Endothelial cell of umbilical vein (primary cell): ENCODE measurements around the gene LMO1. TPM values are rescaled to one million over a fixed set of nuclear protein-coding genes. Genes with fewer than 3 reads are reported as not detected.

Experiments
- BruUV-seq: library from RNA; stranded (reverse); fragments of 400-500 nt; replicated peaks from 2 replicates; lab custom pipeline; 2021; lab: Mats Ljungman, UMichigan
- CTCF ChIA-PET: fragments of 300-600, 350-600 bp; sonication (Branson Sonifier 250); formaldehyde crosslinking; loops from one replicate; lab custom pipeline; 2021; ENCODE audit warnings: antibody characterized with exemption, inconsistent platforms; lab: Charles Lee
- POLR2A ChIA-PET: fragments of 300-600, 350-600 bp; sonication (Branson Sonifier 250); formaldehyde crosslinking; loops from one replicate; lab custom pipeline; 2021; ENCODE audit warnings: antibody characterized with exemption, inconsistent platforms; lab: Charles Lee
- DNase-seq: peaks from one replicate; pipeline ENCODE4 v3.0.0-alpha.2; 2011; ENCODE audit warnings: low read depth, low spot score
- FAIRE-seq: peaks from 2 replicates; lab custom pipeline; 2011; peaks lifted over from hg19 to GRCh38; lab: Jason Lieb, UNC
- H2AFZ ChIP-seq: 2 replicates; pipeline ENCODE4 v1.6.0; 2012; ENCODE audit warnings: low read depth, low read length, control low read depth, inconsistent platforms
- H3K27ac ChIP-seq: 2 replicates; pipeline ENCODE4 v1.5.1; 2011; ENCODE audit warnings: low read depth, mild to moderate bottlenecking, control low read depth, low read length, moderate library complexity; ENCODE audit not compliant: insufficient read depth
- H3K27me3 ChIP-seq, 2 experiments: 2 replicates each; pipeline versions ENCODE4 v1.6.0 to v1.6.1; 2011; ENCODE audit warnings: low read length in 2 of 2, mixed read lengths in 1 of 2; ENCODE audit not compliant: control insufficient read depth in 2 of 2, insufficient read depth in 2 of 2
- H3K36me3 ChIP-seq, 2 experiments: 2 replicates in 1 of 2; 3 replicates in 1 of 2; pipeline ENCODE4 v1.5.1; 2011; ENCODE audit warnings: low read length in 2 of 2, mild to moderate bottlenecking in 1 of 2, moderate library complexity in 1 of 2; ENCODE audit not compliant: control insufficient read depth in 2 of 2, insufficient read depth in 2 of 2; ENCODE audit errors: extremely low read depth in 1 of 2
- H3K4me1 ChIP-seq: 3 replicates; pipeline ENCODE4 v1.5.1; 2011; ENCODE audit warnings: mild to moderate bottlenecking, low read length; ENCODE audit not compliant: control insufficient read depth, insufficient read depth; ENCODE audit errors: extremely low read depth
- H3K4me2 ChIP-seq: 2 replicates; pipeline ENCODE4 v1.6.1; 2011; ENCODE audit warnings: low read length, control low read depth, mixed read lengths; ENCODE audit not compliant: insufficient read depth
- H3K4me3 ChIP-seq, 3 experiments: fragments of 200-600 bp in 1 of 3; sonication (generic), shearing (Covaris generic) in 1 of 3; replicated peaks in 1 of 3; 2 replicates each; pipeline ENCODE4 v1.5.1; 2011 to 2016; ENCODE audit warnings: control low read depth in 3 of 3, low read length in 3 of 3, mild to moderate bottlenecking in 2 of 3, inconsistent platforms in 1 of 3, low read depth in 1 of 3, moderate library complexity in 1 of 3; ENCODE audit not compliant: insufficient read depth in 1 of 3
- H3K79me2 ChIP-seq: 2 replicates; pipeline ENCODE4 v1.6.0; 2012; ENCODE audit warnings: low read length, inconsistent platforms; ENCODE audit not compliant: control insufficient read depth, insufficient read depth
- H3K9ac ChIP-seq: replicated peaks from 2 replicates; pipeline ENCODE3; 2011; ENCODE audit warnings: low read length, control low read depth; ENCODE audit not compliant: insufficient read depth; ENCODE audit errors: extremely low read depth
- H3K9me1 ChIP-seq: replicated peaks from 3 replicates; pipeline ENCODE4 v1.6.0; 2011; ENCODE audit warnings: mild to moderate bottlenecking, low read length; ENCODE audit not compliant: control insufficient read depth, insufficient read depth; ENCODE audit errors: extremely low read depth
- H3K9me3 ChIP-seq: replicated peaks from 2 replicates; pipeline ENCODE4 v1.5.1; 2012; ENCODE audit warnings: low read length, inconsistent platforms; ENCODE audit not compliant: control insufficient read depth, insufficient read depth
- H4K20me1 ChIP-seq: replicated peaks from 2 replicates; pipeline ENCODE3; 2011; ENCODE audit warnings: mild to moderate bottlenecking, low read length; ENCODE audit not compliant: control insufficient read depth, insufficient read depth; ENCODE audit errors: extremely low read depth
- EZH2 ChIP-seq: IDR thresholded peaks from 2 replicates; pipeline ENCODE4 v1.6.1; 2012; ENCODE audit warnings: borderline replicate concordance, low read depth, mild to moderate bottlenecking, moderate library complexity, low read length, inconsistent platforms; ENCODE audit not compliant: severe bottlenecking
- FOS ChIP-seq: IDR thresholded peaks from 2 replicates; pipeline ENCODE4 v1.6.1; 2011; ENCODE audit warnings: mild to moderate bottlenecking, low read length, moderate library complexity, borderline replicate concordance; ENCODE audit not compliant: insufficient read depth
- GATA2 ChIP-seq: IDR thresholded peaks from 2 replicates; pipeline ENCODE4 v1.7.0; 2011; ENCODE audit warnings: low read depth, mild to moderate bottlenecking, moderate library complexity, mixed read lengths, low read length; ENCODE audit not compliant: insufficient read length, insufficient read depth
- JUN ChIP-seq: IDR thresholded peaks from 2 replicates; pipeline ENCODE4 v1.6.1; 2011; ENCODE audit warnings: borderline replicate concordance, low read depth; ENCODE audit not compliant: insufficient read length, insufficient read depth
- MAX ChIP-seq: IDR thresholded peaks from 2 replicates; pipeline ENCODE4 v1.6.1; 2011; ENCODE audit not compliant: insufficient read depth, insufficient read length
- MYC ChIP-seq: IDR thresholded peaks from one replicate; pipeline ENCODE4 v1.6.1; 2011; ENCODE audit warnings: mild to moderate bottlenecking, low read depth, low read length
- POLR2A ChIP-seq: IDR thresholded peaks from 2 replicates; pipeline ENCODE4 v1.6.1; 2012; ENCODE audit warnings: low read depth, mild to moderate bottlenecking, control low read depth, low read length
- POLR2AphosphoS5 ChIP-seq: IDR thresholded peaks from 2 replicates; pipeline ENCODE4 v1.6.1; 2012; ENCODE audit warnings: low read depth, mild to moderate bottlenecking, control low read depth, low read length, moderate library complexity; ENCODE audit not compliant: insufficient read depth
- dilution Hi-C: fragments of 300-500 bp; cut with MboI; formaldehyde crosslinking; loops from one replicate; pipeline ENCODE4 v1.15.0; 2019; ENCODE audit warnings: low sequenced_read_pairs; ENCODE audit not compliant: extremely low pct_ligation_motif_present
- intact Hi-C: fragments of 100-400 bp; cut with micrococcal nuclease; formaldehyde crosslinking; loops from one replicate; pipeline ENCODE4 v1.10.0; 2022
- polyA plus RNA-seq, 4 experiments: library from polyadenylated mRNA; depleted of rRNA in 3 of 4; stranded (reverse) in 3 of 4; unstranded in 1 of 4; fragments of >200 nt; gene quantifications; 2 replicates each; pipeline versions ENCODE4 v1.2.1 to v1.2.3, GENCODE V29; 2011 to 2012; ENCODE audit warnings: missing spikeins in 1 of 4
- total RNA-seq: library from RNA; stranded (reverse); gene quantifications from 2 replicates; pipeline ENCODE4 v1.2.3, GENCODE V29; 2021
- TF ChIP-seq, protein P1 (sequence below), 2 donors: IDR thresholded peaks; 1 replicate in 1 of 2; 2 replicates in 1 of 2; pipeline ENCODE4 v1.5.1; 2011; ENCODE audit warnings: low read length in 2 of 2, mild to moderate bottlenecking in 2 of 2, moderate library complexity in 2 of 2, control low read depth in 1 of 2, inconsistent platforms in 1 of 2, low read depth in 1 of 2; ENCODE audit not compliant: insufficient read depth in 1 of 2; ENCODE audit errors: extremely low read depth in 1 of 2

LMO1 gene
- total and polyA plus RNA-seq, 2 donors (not counting 3 experiments of a cell fraction or from before 2014, with no cell fraction given), result not detected

DNA sequence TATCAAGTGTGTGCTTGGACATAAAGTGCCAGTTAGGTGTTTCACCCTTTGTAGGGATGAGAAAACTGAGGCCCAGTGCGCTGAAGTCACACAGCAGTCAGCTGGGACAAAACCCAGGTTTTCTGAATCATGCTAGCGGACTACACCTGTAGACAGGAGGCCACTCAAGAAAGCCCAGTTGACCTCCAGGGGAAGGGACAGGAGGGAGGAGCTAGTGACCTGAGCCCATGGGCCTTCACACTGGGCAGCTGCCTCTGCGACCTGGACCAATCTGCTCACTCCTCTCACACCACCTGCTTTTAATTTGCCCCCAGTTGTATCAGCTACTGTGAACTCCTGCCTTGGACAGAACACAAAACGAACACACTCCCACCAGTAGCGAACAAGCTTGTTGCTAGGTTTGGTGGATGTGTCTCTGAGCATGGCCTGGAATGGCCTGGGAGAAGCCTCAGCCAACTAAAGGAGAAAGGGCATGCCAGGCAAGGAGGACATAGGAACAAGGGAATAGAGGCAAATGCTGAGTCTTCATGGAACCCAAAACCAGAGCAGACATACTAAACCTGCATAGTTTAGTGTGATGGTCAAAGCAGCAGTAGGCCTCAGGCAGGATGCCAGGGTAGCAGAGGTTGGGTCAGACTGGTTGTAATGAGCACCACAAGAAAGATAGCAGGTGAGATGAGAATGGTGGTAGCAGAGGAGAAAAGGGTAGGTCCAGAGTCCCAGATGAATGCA is 7.2 kb downstream of the LMO1 start:
- Histone ChIP-seq H3K9ac (no peak overlapping the region), H3K9me1 (no peaks in the 10 kb centered on the region), H3K4me1 (peaks cover 6% of the 10 kb centered on the region), H3K36me3 (no peaks in the 10 kb centered on the region), H3K27me3 (peaks cover 10% of the 10 kb centered on the region in 2 experiments), H3K4me2 (no peak overlapping the region), H4K20me1 (no peaks in the 10 kb centered on the region), H3K9me3 (no peaks in the 10 kb centered on the region), H3K79me2 (no peaks in the 10 kb centered on the region), H2AFZ (no peak overlapping the region), H3K4me3 (no peak overlapping the region), H3K27ac (no peak overlapping the region)
- FAIRE-seq, result no peak
- dilution Hi-C loops, result no loop called here
- intact Hi-C loops, result no loop called here
- CTCF ChIA-PET, result no interaction called here
- BruUV-seq, result no TSS peak
- TF ChIP-seq JUN, result no peak
- TF ChIP-seq, protein P1, sequence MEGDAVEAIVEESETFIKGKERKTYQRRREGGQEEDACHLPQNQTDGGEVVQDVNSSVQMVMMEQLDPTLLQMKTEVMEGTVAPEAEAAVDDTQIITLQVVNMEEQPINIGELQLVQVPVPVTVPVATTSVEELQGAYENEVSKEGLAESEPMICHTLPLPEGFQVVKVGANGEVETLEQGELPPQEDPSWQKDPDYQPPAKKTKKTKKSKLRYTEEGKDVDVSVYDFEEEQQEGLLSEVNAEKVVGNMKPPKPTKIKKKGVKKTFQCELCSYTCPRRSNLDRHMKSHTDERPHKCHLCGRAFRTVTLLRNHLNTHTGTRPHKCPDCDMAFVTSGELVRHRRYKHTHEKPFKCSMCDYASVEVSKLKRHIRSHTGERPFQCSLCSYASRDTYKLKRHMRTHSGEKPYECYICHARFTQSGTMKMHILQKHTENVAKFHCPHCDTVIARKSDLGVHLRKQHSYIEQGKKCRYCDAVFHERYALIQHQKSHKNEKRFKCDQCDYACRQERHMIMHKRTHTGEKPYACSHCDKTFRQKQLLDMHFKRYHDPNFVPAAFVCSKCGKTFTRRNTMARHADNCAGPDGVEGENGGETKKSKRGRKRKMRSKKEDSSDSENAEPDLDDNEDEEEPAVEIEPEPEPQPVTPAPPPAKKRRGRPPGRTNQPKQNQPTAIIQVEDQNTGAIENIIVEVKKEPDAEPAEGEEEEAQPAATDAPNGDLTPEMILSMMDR (IDR thresholded peaks at IDR 0.05; ENCODE audit: extremely low read depth in 1 of 2, insufficient read depth in 1 of 2, low read depth in 1 of 2, low read length in 2 of 2), result no peak
- no peak for TF ChIP-seq POLR2AphosphoS5
- no peak for TF ChIP-seq FOS
- no peak for TF ChIP-seq POLR2A
- no peak for TF ChIP-seq EZH2
- no peak for TF ChIP-seq MAX
- no peak for TF ChIP-seq GATA2
- no peak for TF ChIP-seq MYC
- no peak for DNase-seq
- POLR2A ChIA-PET, result no interaction called here
